Measurements from ENCODE around the gene VPS18.

DNA sequence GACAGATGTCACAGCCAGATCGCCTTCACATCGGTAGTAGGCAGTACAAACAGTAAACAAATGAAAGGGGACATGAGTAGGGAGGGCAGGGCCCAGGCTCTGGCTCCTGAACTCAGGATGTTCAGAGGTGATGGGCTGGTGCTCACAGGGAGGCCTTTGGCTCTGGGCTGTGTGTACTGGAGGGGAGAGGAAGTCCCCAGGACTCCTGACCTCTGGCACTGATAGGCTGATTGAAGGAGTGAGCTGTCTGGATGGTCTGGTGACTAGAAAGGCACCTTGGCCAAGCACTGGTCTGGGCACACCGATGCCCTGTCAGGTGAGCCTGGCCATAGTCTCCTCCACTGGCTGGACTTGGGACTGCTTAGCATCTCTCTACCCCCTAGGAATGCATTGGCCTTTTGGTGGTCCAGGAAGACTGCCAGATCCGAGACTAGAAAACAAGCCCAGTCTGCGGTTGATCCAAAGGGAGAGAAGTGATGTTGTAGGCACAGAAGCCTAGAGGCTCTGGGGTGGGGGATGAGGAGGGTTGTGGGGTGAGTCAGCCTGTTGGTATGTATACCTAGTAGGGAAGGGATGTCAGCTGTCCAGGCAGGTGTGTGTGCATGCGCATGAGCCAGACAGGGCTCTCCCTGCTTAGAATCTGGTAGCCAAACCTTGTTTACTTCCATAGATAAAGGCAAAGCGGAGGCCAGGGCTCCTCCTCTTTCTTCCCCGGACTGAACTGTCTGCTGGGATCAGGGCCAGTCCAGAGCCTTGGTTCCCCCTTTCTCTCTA is 48.6 kb upstream of the VPS18 start:
- TF ChIP-seq RAD21 (IDR thresholded peaks at IDR 0.05) (no peak), CTCF (IDR thresholded peaks at IDR 0.05; ENCODE audit: low read depth, low read length, missing input control) (no peak), EGR1 (IDR thresholded peaks at IDR 0.05; ENCODE audit: low read depth in 2 of 2) (no peak), SP1 (IDR thresholded peaks at IDR 0.05) (no peak), YY1 (IDR thresholded peaks at IDR 0.05) (no peak), FOXA2 (IDR thresholded peaks at IDR 0.05) (no peak), JUND (IDR thresholded peaks at IDR 0.05) (no peak), TAF1 (conservative IDR thresholded peaks at IDR 0.05) (no peak), NR2F2 (IDR thresholded peaks at IDR 0.05) (no peak), ZBTB33 (IDR thresholded peaks at IDR 0.05) (no peak)
- TF ChIP-seq, protein P1, sequence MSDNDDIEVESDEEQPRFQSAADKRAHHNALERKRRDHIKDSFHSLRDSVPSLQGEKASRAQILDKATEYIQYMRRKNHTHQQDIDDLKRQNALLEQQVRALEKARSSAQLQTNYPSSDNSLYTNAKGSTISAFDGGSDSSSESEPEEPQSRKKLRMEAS (IDR thresholded peaks at IDR 0.05): no peak
- TF ChIP-seq, protein P2, sequence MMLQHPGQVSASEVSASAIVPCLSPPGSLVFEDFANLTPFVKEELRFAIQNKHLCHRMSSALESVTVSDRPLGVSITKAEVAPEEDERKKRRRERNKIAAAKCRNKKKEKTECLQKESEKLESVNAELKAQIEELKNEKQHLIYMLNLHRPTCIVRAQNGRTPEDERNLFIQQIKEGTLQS (IDR thresholded peaks at IDR 0.05): no peak
- TF ChIP-seq, protein P3, sequence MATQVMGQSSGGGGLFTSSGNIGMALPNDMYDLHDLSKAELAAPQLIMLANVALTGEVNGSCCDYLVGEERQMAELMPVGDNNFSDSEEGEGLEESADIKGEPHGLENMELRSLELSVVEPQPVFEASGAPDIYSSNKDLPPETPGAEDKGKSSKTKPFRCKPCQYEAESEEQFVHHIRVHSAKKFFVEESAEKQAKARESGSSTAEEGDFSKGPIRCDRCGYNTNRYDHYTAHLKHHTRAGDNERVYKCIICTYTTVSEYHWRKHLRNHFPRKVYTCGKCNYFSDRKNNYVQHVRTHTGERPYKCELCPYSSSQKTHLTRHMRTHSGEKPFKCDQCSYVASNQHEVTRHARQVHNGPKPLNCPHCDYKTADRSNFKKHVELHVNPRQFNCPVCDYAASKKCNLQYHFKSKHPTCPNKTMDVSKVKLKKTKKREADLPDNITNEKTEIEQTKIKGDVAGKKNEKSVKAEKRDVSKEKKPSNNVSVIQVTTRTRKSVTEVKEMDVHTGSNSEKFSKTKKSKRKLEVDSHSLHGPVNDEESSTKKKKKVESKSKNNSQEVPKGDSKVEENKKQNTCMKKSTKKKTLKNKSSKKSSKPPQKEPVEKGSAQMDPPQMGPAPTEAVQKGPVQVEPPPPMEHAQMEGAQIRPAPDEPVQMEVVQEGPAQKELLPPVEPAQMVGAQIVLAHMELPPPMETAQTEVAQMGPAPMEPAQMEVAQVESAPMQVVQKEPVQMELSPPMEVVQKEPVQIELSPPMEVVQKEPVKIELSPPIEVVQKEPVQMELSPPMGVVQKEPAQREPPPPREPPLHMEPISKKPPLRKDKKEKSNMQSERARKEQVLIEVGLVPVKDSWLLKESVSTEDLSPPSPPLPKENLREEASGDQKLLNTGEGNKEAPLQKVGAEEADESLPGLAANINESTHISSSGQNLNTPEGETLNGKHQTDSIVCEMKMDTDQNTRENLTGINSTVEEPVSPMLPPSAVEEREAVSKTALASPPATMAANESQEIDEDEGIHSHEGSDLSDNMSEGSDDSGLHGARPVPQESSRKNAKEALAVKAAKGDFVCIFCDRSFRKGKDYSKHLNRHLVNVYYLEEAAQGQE (IDR thresholded peaks at IDR 0.05): no peak

All from liver (tissue), 3 donors.